GM19395 (cell line): ENCODE measurements around the gene HIGD2A.

Experiments used
- ATAC-seq: cut with Tn5 transposase; IDR thresholded peaks from one replicate; pipeline ENCODE4 v1.9.1; 2021; ENCODE audit warnings: mild to moderate bottlenecking, moderate library complexity; ENCODE audit not compliant: unreplicated experiment

The HIGD2A gene

GRCh38 chr5:176415240-176415951, 26.8 kb downstream of the HIGD2A start:
- ATAC-seq, result peak; percentile 5

- peak; percentile 87 for ATAC-seq
Measured at GRCh38 chr5:176415952-176416924, 27.7 kb downstream of the HIGD2A start, which contains the start of gene CLTB. CLTB (minus strand) TSS chr5:176416539; CDS start chr5:176416363, 176 bp downstream.

- ATAC-seq, result no peak
Measured at GRCh38 chr5:176416965-176417364, 28.4 kb downstream of the HIGD2A start.

GRCh38 chr5:176418251-176418650, 29.7 kb downstream of the HIGD2A start:
- ATAC-seq, result no peak

- ATAC-seq, result no peak
Measured at GRCh38 chr5:176420086-176420485, 31.5 kb downstream of the HIGD2A start.

GRCh38 chr5:176420972-176421544, 32.5 kb downstream of the HIGD2A start:
- no peak for ATAC-seq

- no peak for ATAC-seq
Measured at GRCh38 chr5:176424181-176424580, 35.6 kb downstream of the HIGD2A start.

- no peak for ATAC-seq
Measured at GRCh38 chr5:176425138-176425537, 36.6 kb downstream of the HIGD2A start.

- no peak for ATAC-seq
Measured at GRCh38 chr5:176425791-176426190, 37.2 kb downstream of the HIGD2A start.

- ATAC-seq, result no peak
Measured at GRCh38 chr5:176426876-176427275, 38.3 kb downstream of the HIGD2A start.

- ATAC-seq, result no peak
Measured at GRCh38 chr5:176427971-176428370, 39.4 kb downstream of the HIGD2A start.

- no peak for ATAC-seq
Measured at GRCh38 chr5:176429972-176430371, 41.4 kb downstream of the HIGD2A start.

GRCh38 chr5:176432707-176433106, 44.2 kb downstream of the HIGD2A start:
- ATAC-seq, result no peak

GRCh38 chr5:176436656-176437055, 48.1 kb downstream of the HIGD2A start:
- ATAC-seq, result no peak

GRCh38 chr5:176438959-176439757, 50.6 kb downstream of the HIGD2A start:
- ATAC-seq, result no peak
